Measurements from ENCODE around the gene FGFBP2.

DNA sequence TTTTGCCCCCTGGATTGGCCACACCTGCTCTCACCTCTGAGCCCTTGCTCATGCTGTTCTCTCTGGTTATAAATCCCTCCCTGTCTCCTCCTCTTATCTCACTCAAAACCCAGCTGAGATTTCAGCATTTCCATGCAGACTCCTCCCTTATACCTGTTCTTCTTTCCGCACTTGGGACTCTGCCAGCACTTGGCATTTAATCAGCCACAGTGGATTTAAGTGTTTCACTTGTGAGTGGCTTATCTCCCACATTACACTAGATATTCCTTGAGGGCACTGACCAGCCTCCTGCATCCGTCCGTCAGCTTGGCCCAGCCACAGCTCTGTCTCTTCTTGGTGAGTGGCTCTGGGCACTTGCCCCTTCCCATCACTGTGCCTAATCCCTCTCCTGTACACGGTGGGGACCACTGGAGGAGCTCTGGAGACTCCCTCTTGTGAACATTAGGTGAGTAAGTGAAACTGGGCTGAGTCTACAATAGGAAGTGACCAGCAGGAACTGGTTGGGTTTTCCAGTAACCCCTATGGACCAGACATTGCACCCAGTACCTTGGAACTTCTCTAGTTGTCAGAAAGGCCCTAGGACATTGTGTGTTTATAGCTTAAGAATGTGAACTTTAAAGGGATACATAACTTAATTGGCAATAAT is 44.4 kb downstream of the FGFBP2 start:
- TF ChIP-seq, protein P1, sequence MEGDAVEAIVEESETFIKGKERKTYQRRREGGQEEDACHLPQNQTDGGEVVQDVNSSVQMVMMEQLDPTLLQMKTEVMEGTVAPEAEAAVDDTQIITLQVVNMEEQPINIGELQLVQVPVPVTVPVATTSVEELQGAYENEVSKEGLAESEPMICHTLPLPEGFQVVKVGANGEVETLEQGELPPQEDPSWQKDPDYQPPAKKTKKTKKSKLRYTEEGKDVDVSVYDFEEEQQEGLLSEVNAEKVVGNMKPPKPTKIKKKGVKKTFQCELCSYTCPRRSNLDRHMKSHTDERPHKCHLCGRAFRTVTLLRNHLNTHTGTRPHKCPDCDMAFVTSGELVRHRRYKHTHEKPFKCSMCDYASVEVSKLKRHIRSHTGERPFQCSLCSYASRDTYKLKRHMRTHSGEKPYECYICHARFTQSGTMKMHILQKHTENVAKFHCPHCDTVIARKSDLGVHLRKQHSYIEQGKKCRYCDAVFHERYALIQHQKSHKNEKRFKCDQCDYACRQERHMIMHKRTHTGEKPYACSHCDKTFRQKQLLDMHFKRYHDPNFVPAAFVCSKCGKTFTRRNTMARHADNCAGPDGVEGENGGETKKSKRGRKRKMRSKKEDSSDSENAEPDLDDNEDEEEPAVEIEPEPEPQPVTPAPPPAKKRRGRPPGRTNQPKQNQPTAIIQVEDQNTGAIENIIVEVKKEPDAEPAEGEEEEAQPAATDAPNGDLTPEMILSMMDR (IDR thresholded peaks at IDR 0.05; ENCODE audit: low read depth, low read length, poor library complexity, severe bottlenecking), result no peak
- TF ChIP-seq EZH2phosphoT487 (IDR thresholded peaks at IDR 0.05; ENCODE audit: borderline replicate concordance, low read length), result no peak

All from DOHH2 (cell line).